ENCODE results near the gene CDT1.
"Not testable (repeated sequence)": the region's sequence is repeated elsewhere in the genome, so short reads cannot be mapped to it uniquely, and the experiment has no call there.

Gene CDT1

DNA sequence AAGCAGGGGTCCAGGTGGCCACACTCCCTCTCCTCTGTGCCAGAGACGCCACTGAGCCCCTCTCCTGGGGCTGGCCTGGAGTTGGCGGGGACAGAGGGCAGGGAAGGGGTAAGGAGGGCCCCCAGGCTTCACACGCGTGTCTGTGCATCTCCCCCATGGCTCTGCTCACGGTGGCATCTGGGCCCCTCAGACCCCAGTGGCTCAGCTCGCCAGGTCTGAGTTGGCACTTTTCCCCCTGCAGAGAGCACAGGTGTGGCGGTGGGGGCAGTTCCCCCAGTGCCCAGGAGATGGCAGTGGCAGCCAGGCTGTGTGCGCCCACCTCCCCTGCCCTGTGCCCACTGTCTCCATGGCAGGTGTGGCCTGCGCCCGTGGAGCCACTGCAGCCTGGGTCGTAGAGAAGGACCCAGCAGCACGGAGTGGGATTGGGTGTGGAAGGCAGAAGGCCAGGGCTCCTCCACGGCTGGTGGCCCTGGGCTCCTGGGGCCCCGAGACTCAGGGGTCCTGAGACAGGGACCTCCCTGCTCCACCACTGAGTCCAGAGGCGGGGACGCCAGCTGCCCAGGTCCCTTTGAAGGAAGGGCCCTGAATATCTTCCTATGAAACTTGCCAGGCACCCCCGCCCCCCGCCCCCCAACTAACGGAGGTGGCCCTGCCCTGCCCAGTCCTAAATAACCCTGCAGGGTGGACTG, 12.5 kb downstream of the CDT1 start:
- in situ Hi-C loops (cut with MboI; ENCODE audit: low sequenced_read_pairs): no loop called here

DNA sequence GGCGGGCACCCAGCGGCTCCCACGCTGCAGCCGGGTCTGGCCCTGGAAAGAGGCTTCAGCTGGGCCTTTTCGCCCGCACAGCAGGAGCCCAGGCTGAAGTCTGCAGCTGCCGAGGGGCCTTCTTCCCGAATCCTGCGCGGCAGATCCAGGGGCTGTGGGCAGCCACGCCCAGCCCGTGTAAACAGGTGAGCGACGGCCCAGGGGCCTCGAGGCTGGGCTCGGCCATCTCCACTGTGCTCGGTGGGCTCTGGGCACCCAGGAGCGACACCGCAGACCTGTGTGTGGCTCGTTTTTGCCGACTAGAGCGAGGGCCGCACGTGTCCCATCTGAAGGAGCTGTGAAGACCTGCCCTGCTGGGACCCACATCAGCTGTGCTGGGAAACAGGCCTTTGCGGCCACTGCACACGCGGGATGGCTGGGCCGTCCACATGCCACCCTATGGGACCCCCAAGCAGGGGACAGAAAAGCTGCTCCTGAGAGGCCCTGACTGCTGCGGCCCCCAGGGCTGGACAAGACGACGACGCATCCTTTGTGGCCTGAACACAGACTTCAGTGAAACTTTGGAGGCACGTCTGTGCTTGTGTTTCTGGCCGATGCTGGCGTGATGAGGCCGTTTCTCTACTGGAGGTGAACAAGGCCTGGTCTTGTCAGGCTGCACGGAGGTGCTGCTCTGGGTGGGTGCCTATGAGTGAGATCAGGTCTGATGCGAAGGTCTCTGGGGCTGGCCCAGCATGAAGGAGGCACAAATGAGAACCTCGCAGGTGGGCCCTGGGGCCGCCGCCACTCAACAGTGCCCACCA, 13.3 kb downstream of the CDT1 start:
- in situ Hi-C loops (cut with MboI; ENCODE audit: low sequenced_read_pairs): no loop called here

DNA sequence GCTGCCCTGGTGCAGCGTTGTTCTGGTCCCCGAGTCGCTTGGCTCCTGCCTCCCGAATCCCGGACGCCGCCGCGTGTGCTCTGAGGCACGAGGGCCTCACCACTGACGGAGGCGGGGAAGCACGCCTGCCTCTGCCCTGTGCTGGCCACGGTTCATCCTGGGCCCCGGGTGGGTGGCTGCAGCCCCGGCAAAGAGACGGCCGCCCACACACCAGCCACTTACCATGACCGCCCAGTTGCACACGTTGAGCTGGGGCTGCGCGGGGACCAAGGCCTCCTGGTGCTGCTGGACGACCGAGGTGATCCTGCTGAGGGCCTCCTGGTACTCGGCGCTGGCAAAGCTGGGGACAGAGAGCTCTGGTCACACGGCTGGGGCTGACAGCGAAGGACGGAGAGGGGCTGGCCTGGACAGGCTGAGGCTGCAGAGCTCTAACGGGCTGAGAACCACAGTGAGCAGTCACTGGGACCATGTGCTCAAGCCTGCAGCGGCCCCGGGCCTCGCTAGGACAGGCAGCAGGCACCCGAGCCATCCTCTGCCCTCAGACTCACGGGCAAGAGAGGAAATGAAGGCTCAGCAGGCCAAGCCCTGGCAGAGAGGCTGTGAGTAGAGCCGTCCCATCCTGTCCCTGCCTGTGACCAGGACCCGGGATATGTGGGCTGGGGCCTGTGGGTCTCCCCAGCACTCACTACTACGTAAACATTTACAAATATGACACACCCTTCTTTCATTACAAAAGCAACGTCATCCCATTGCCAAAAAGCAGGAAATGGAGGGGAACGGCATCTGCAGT, 14.4 kb downstream of the CDT1 start:
- in situ Hi-C loops (cut with MboI; ENCODE audit: low sequenced_read_pairs): no loop called here

DNA sequence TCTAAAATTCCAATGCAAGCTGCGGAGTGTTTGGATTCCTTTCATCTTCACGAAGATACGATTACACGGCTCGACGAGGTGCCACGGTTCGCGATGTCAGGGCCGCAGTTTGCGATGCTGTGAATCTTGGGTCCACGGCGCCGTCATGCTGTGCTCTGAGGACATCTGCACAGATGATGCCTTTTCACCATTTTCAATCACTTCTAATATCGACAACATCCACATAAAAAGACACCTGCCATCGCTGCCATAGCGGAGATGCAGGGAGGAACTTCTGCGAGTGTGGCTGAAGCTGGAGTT, 14.9 kb downstream of the CDT1 start:
- in situ Hi-C loops (cut with MboI; ENCODE audit: low sequenced_read_pairs): no loop called here

DNA sequence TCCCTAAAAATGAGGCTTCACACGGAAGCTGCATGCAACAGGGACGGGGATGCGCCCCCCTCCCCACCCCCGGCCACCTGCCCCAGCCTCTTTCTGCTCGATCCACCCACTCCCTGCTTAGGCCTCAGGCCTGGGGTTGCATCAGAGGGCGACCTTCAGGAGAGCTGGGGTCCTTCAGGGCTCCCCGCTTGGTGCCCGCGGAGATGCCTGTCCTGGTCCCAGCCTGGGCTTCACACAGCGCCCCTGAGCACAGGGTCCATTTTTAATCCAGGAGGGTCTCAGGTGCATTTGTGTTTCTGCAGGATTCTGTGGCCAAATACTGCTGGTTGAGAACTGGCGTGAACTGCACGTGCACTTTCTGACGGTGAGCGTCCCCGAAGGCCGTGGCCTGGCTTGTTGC, 15.5 kb downstream of the CDT1 start:
- in situ Hi-C loops (cut with MboI; ENCODE audit: low sequenced_read_pairs): no loop called here

DNA sequence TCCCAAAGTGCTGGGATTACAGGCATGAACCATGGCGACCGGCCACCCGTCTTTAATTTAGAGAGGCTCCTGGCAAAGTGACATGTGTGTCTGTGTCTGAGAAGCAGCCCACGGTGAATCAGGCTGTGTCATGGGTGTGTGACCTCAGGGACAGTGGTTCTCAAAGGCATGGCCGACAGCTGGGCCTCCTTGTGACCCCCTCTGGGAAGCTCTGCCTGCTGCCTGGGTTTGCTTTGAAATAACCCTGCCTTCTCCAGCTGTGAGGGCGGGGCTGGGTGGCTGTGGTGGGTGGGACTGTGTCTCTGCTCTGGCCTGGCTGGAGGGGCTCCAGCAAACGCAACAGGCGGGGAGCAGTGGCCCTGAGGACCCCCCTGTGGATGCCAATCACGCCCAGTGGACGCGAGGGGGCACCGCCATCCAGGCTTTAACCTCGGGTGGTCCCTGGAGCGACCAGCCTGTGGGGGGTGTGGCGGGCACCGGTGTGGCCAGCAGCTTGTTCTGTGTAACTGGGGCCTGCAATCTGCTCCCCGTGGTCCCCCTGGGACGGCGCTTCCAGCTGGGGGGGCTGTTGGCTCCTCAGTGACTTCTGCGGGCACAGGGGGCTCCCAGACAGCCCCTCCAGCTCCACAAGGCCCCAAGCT, 16.9 kb downstream of the CDT1 start:
- in situ Hi-C loops (cut with MboI; ENCODE audit: low sequenced_read_pairs): no loop called here

DNA sequence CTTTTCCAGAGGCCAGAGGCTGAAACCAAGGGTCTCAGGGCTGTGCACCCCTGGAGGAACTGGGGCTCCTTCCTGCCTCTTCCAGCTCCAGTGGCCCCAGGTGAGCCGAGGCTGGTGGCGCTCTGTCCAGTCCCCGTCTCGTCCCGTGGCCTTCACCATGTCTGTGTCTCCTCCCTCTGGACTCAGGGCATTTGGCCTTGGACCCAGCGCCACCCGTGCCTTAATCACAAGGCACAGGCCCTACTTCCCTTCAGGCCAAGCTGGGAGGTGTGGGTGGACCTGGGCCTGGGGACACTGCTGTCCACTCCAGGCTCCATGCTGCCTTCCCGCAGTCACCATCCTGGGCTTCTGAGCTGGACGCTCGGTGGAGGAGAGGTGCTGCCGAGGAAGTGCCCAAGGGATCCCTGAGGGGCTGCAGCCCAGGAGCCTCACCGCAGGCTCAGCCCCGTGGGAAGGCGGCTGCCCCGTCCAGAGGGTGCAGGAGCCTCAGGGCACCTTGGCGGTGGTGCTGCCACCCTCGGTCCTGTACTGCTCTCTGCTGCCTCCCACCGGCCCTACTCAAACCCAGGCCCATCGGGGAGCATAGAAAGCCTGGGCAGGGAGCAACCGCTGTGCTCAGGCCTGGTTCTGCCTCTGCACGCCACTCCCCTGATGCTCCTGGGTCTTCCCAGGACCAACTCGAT, 17.7 kb downstream of the CDT1 start:
- in situ Hi-C loops (cut with MboI; ENCODE audit: low sequenced_read_pairs): no loop called here

DNA sequence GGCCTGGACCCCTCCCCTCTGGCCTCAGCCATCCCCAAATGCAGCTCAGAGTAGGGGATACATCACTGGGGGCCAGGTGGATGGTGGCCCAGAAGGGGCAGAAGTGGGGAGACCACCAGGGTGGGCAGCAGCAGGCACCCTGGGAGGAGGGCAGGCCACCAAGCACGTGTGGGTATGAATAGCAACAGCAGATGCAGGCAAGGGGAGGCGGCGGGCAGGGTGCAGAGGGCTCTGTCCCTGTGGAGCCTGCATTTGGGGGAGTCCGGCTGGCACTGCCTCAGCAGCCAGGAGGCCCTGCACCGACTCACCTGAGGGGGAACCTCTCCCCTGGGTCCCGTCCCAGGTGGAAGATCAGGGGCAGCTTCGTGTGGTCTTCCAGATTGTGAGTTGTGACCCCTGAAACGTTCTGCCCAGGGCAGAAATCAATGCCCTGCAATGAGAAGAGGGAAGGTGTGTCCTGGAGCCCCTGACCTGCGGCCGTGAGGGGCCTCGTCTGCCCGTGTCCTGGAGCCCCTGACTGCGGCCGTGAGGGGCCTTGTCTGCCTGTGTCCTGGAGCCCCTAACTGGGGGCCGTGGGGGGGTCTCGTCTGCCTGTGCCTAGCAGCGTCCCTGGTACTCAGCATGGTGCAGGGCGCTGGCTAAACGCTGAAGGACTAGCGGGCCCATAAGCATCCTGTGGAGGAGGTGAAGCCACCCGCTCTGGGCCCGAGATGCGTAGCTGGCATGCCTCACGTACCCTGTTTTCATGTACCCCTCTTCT, 18.9 kb downstream of the CDT1 start:
- in situ Hi-C loops (cut with MboI; ENCODE audit: low sequenced_read_pairs): no loop called here

DNA sequence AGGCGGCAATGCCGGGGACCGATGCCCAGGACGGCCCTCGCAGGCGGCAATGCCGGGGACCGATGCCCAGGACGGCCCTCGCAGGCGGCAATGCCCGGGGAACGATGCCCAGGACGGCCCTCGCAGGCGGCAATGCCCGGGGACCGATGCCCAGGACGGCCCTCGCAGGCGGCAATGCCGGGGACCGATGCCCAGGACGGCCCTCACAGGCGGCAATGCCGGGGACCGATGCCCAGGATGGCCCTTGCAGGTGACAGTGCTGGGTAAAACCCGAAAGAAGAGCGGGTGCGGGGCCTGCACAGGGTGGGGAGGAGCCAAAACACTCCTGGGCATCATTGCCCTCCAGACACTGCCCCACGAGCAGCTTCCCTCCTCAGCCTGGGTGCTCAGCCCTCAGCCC, 20.1 kb downstream of the CDT1 start:
- in situ Hi-C loops (cut with MboI; ENCODE audit: low sequenced_read_pairs): not testable (repeated sequence)

DNA sequence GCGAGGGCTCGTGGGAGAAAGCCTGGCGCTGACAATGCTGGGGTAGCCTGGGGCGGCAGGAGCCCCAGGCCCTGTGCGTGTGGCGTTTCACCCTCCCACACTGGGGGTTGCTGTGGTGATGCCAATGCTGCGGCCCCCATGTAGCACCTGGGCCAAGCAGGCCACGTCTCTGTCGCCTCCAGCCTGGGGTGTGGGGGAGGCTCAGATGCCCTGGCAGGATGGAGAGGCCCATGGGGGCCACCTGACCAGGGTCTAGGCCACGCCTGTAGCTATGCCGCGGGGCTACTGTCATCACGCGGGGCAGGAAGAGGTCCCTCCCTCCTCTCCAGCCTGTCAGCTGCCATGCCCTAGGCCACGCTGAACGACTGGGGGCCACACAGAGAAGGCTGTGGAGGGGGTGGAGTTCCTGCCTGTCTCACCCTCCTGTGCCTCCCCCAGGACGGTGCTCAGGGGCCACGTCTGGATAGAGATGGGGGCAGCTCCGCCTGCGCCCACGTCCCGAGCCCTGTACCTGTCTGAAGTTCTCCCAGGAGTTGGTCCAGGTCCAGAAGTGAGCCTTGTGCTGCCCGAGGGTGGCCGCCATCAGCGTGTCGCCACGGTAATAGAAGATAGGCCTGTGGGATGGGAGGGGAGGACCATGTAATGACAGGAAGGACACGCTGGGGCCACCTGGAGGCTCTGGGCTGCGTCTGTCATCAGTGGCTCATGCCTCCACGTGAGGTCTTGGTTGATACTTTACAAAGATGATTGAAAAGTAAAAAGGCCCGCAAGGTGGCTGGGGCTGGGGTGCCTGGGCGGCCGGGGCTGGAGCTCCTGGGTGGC, 20.9 kb downstream of the CDT1 start:
- in situ Hi-C loops (cut with MboI; ENCODE audit: low sequenced_read_pairs): no loop called here

DNA sequence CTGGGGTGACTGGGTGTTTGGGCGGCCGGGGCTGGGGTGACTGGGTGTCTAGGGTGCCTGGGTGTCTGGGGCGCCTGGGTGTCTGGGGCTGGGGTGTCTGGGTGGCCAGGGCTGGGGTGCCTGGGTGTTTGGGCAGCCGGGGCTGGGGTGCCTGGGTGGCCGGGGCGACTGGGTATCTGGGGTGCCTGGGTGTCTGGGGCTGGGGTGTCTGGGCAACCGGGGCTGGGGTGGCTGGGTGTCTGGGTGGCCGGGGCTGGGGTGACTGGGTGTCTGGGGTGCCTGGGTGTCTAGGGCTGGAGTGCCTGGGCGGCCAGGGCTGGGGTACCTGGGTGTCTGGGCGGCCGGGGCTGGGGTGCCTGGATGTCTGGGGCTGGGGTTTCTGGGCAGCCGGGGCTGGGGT, 21.6 kb downstream of the CDT1 start:
- in situ Hi-C loops (cut with MboI; ENCODE audit: low sequenced_read_pairs): no loop called here

DNA sequence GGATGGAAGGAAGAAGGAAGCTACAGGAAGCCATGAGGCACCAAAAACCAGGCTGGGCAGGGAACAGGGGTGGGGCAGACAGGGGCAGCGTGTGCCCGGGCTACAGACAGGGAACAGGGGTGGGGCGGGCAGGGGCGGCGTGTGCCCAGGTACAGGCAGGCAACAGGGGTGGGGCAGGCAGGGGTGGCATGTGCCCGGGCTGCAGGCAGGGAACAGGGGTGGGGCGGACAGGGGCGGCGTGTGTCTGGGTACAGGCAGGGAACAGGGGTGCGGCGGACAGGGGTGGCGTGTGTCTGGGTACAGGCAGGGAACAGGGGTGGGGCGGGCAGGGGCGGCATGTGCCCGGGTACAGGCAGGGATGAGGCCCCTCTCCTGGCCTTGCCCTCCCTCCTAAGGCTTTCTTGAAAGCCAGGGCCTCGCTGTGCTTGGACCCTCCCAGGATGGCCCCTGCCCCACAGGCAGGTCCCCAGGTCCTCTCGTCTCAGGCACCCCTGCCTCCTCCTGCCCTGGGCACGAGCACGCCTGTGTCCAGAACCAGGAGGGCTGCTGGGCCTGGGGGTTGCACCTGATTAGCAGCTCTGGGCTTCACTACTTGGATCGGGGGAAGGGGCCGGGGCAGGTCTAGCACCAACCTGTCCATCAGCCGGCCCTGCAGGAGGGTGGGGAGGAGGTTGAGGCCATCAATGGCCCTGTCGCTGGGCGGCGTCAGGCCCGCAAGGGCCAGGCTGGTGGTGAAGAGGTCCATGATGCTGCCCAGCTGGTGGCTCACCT, 22.7 kb downstream of the CDT1 start:
- in situ Hi-C loops (cut with MboI; ENCODE audit: low sequenced_read_pairs): no loop called here

DNA sequence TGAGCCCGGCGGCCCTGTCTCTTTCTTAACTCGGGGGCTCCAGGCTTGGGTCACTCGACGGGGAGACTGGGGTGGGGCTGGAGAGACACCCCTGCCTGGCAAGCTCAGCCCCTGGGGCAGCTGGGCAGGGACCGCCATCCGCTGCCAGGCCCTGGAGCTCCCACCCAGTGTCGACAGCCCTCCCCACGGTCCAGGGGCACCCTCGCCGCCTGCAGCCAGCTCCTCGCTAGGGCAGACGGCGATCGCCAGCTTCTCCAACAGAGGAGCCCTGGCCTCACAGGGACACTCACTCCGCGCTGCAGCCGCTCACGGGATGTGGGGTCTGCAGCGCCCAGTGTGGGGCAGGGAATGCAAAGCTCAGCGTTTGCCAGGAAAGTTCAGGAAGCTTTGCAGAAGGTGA, 24.1 kb downstream of the CDT1 start:
- in situ Hi-C loops (cut with MboI; ENCODE audit: low sequenced_read_pairs): no loop called here

DNA sequence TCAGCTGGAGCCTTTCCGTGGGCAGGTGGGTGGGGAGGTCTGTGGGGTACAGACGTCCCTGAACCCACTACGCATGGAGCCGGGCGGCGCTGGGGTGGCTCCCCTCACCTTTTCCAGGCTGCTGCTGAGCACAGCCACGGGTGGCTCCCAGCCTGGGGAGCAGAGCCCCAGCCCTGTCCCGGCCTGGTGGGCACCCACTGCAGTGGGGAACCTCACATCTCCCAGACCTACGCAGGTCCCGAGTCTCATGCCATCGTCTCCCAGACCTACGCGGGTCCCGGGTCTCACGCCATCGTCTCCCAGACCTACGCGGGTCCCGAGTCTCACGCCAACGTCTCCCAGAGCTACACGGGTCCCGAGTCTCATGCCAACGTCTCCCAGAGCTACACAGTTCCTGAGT, 25.1 kb downstream of the CDT1 start:
- in situ Hi-C loops (cut with MboI; ENCODE audit: low sequenced_read_pairs): no loop called here

DNA sequence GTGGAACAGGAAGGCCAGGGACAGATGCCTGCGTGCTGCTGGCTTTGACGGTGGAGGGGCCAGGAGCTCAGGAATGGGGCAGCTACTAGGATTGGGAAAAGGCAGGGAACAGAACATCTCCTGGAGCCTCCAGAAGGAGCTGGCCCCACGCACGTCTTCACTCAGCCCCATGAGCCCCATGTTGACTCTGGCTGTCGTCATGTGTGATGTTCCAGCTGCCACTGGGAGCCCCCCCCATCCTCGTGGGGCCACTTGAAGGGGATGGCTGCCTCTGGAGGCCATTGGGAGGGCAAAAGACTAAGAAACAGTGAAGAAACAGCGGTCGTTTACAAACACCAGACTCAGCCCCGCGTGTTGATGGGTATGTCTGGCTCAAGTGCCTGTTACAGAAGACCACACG, 26.7 kb downstream of the CDT1 start:
- in situ Hi-C loops (cut with MboI; ENCODE audit: low sequenced_read_pairs): no loop called here

DNA sequence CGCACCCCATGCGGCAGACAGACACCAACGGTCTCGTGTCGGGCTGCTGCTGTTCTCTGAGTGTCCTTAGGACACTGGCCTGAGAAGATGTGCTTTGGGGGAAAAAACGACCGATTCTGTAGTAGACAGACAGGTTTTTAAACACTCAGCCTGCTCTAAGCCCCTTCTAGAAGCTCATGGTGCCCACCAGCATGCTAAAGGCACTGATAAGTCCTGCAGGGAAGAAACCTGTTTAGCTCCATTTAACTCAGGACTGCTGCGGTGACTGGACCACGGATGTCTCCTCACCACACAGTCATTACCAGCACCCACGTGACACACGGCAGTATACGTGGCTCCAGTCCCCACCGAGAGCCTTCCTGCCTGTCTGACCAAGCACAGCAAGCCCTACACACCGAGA, 27.2 kb downstream of the CDT1 start:
- in situ Hi-C loops (cut with MboI; ENCODE audit: low sequenced_read_pairs): no loop called here

DNA sequence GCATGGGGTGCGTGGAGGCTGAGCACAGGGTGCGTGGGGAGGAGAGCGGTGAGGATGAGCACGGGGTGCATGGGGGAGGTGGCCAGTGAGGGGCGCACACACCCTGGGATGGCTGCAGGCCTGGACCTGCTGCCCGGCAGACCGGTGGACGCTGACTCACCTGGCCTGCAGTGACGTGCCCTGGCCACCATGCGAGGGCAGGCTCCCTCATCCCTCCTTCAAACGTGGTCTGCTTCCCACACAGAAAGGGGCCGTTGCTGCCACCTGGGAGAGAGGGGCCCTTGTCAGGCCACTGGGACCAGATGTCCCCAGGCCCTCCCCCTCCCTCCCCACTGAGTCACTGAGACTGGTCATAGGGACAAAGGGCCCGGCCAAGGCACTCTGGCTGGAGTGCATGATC, 28.2 kb downstream of the CDT1 start:
- in situ Hi-C loops (cut with MboI; ENCODE audit: low sequenced_read_pairs): no loop called here

DNA sequence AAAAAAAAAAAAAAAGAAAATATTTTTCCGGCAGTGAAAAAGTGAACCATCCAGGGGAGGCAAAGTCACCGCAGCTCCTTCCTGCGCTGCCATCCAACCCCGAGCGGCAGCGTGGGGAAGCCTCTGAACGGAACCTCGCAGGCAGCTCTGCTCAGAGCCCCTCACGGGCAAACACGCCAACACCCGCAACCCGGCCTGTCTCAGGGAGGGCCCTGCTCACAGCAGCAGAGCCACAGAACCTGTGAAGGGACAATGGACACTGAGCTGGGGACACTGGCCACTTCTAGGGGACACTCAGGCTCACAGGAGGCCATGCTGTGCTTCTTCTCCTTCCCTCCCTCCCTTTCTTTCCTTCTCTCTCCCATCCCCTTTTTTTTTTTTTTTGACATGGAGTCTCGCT, 29.5 kb downstream of the CDT1 start:
- in situ Hi-C loops (cut with MboI; ENCODE audit: low sequenced_read_pairs): no loop called here

DNA sequence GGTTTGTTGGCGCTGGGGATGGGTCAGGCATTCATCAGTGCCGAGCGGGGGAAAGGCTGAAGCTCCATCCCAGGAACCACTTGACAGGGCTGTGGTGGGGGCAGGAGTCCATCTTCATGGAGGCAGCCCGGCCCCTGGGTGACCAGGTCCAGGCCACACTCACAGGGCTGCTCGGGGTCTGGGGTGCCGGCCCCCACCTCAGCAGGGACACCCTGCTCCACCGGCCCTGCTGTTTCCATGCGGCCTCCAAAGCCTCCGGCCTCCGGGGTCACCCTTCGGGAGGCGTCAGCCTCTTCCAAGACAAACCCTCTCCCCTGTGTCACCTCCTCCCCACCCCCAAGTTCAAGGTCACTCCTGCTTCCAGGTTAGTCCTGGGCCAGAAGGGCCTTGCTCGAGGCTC, 31.1 kb downstream of the CDT1 start:
- in situ Hi-C loops (cut with MboI; ENCODE audit: low sequenced_read_pairs): no loop called here

Data from HL-60/S4 (cell line).